Sigmoid colon (tissue), 4 donors: ENCODE measurements around the gene TMEM51.

ENCODE experiments used
- EP300 ChIP-seq, 4 donors: sonication (generic); formaldehyde crosslinking; IDR thresholded peaks; one replicate each; pipeline ENCODE4 v1.6.1; 2017; ENCODE audit warnings: antibody characterized with exemption in 4 of 4
- TF ChIP-seq, protein P1 (sequence below), 4 experiments: fragments of 450-650 bp in 3 of 4; fragments of 200-600 bp in 1 of 4; IDR thresholded peaks; one replicate each; pipeline ENCODE4 v1.5.1; 2016 to 2019; ENCODE audit warnings: antibody characterized with exemption in 4 of 4, mild to moderate bottlenecking in 3 of 4, moderate library complexity in 2 of 4

DNA sequence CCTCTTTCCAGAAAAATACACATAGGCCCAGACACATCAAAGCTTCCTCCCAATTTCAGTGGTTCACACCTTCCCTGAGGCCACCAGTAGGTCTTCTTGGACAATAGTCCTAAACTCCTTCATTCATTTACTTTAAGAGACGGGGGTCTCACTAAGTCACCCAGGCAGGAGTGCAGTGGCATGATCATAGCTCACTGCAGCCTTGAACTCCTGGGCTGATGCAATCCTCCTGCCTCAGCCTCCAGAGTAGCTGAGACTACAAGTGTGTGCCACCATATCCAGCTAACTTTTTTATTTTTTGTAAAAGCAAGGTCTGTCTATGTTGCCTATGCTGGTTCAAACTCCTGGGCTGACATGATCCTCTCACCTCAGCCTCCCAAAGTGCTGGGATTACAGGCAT lies 85.2 kb downstream of the TMEM51 start:
- TF ChIP-seq EP300 (IDR thresholded peaks at IDR 0.05) = no peak
- TF ChIP-seq, protein P1, sequence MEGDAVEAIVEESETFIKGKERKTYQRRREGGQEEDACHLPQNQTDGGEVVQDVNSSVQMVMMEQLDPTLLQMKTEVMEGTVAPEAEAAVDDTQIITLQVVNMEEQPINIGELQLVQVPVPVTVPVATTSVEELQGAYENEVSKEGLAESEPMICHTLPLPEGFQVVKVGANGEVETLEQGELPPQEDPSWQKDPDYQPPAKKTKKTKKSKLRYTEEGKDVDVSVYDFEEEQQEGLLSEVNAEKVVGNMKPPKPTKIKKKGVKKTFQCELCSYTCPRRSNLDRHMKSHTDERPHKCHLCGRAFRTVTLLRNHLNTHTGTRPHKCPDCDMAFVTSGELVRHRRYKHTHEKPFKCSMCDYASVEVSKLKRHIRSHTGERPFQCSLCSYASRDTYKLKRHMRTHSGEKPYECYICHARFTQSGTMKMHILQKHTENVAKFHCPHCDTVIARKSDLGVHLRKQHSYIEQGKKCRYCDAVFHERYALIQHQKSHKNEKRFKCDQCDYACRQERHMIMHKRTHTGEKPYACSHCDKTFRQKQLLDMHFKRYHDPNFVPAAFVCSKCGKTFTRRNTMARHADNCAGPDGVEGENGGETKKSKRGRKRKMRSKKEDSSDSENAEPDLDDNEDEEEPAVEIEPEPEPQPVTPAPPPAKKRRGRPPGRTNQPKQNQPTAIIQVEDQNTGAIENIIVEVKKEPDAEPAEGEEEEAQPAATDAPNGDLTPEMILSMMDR (IDR thresholded peaks at IDR 0.05) = no peak
